HG02884 (cell line): ENCODE measurements around the gene TCTN1.

Experiments used
- ATAC-seq: cut with Tn5 transposase; IDR thresholded peaks from one replicate; pipeline ENCODE4 v1.9.1; 2021; ENCODE audit warnings: mild to moderate bottlenecking, moderate library complexity; ENCODE audit not compliant: unreplicated experiment

The TCTN1 gene

DNA sequence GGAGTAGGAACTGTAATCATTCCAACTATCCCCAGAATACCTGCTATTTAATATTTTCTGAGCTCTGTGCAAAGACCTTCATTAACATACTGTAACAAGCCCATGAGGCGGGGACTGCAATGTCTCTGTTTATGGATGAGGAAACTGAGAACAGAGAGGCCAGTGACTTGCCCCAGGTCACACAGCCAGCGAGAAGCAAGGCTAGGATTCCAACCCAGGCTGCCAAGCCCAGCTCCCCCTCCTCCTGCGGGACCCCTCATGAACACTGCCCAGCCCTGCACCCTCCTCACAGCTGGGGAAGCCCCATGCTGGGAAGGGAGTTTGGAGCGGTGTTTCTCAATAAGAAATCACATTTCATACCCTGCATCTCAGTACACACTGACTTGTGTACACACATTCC lies 64.1 kb downstream of the TCTN1 start:
- no peak for ATAC-seq

DNA sequence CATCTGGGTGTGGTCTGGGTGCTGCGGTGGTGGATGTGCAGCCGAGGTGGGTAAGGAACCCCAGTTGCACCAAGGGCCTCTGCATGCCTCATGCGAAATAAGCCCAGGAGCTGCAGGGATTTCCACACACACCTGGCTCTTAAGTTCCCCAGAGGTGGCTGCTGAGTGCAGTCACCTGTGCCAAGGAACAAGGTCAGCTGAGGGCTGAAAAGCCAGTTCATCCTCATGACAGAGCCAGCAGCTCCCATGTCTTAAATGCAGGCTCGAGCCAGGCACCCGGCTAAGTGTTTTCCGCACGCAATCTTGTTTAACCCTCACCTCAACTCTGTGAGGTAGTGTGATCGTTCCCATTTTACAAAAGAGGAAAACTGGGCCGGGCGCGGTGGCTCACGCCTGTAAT lies 65.3 kb downstream of the TCTN1 start:
- ATAC-seq = no peak

DNA sequence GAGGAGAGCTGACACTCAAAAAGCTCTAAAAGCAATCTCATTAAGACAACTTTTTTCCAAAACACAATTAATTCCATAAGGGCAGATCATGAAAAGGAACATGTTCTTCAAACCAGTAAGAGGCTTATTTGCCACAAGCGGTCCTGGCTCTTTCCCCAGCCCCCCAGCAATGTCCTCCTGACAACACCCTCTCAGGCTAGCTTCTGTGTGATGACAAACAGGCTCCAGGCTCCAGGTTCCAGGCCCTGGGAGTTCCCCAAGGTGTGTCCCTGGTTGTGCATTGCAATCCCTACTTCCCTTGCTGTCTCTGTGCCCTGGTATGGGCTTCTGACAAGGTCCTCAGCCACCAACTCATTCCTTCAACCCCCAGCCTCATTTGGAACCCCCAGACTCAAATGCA lies 66.1 kb downstream of the TCTN1 start:
- ATAC-seq = no peak

DNA sequence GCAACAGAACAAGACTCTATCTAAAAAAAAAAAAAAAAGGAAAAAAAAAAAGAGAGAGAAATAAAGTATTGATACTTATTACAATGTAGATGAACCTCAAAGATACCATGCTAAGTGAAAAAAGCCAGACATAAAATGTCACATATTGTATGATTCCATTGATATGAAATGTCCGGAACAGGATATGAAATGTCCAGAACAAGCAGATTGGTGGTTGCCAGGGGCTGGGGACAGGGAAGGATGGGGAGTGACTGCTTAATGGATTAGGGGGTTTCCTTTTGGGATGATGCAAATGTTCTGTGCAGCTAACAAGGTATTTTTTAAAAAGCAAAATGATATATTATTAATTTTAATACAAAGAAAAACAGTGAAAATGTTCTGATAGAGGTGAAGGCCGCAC lies 70.0 kb downstream of the TCTN1 start:
- ATAC-seq = no peak

DNA sequence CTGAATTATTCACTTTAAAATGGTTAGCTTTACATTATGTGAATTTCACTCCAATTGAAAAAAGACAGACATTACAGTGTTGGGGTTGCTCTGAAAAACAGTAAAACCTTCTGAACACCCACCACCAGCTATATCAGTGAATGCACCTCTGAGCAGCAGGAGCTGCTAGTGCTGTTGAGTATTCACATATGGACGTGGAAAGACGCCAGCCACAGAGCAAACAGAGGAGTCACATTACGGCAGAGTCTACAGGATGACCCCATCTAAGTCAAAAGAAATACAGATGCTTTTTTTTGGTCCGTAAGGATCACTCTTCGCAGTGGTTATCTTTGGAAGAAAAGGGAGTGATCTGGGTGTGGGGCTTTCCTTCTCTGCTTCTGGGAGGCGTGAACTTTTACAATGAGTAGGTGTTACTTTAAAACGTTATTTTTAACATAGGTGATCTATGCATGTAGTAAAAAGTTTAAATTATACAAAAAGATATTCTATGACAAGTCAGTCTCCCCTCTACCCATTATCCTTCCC lies 70.4 kb downstream of the TCTN1 start:
- ATAC-seq = no peak

DNA sequence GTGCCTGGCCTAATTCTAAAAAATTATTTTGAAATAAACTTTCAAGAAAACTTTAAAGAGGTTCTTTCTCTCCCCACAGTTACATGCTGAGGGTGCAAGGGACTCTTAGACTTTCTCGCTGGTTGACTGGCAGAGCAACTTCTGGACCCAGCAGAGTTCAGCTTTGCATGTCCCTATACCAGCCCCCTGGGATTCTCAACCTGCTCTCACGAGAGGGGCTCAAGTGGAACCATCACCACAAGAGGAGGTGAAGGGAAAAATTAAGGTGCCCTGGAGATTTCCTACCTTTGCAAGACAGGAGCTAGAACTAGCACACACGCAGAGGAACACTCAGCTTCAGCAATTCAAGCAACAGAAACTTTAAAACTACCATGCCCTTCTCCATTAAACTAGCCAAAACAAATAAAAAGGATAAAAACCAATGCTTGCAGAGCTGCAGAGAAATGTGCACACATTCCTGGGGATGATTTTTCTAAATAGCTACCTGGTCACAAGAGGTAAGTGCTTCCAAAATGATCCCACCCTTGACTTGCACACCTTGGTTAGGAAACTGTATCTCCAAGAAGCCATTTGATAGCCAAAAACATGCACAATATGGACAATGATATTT lies 72.5 kb downstream of the TCTN1 start:
- no peak for ATAC-seq

DNA sequence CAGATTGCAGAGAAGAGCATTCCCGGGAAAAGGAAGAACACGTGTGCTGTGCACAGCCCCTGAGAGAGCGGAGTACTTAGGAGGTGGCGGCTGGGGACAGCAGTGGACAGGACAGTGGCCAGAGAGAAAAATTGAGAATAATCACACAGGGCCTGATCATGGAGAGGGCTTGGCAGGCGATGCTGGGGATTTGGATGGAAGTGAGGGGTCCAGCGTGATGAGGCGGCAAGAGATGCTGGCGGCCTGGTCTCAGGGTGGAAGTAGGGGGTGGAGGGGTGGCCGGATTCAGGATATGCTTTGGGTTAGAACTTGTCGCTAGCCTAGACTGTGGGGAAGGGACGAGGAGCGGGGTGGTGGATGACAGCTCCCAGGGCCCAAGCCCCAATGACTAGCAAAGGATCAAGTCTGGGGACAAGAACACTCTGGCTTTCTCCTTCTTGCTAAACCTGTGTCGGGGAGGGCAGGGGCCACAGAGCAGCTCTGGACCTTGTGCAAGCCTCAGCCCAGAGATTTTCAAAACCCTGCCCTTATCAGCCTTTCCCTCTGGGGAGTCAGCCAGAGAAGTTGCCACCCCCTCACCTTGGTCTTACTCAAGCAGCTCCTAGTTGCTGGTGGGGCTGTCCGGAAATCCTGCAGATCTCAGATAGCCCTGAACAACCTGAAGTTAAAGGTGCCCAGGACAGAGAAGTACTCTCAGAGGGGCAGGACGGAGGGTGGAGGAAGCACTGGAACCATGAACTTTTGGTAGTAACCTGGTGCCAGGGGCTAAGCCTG lies 73.7 kb downstream of the TCTN1 start:
- ATAC-seq = no peak

DNA sequence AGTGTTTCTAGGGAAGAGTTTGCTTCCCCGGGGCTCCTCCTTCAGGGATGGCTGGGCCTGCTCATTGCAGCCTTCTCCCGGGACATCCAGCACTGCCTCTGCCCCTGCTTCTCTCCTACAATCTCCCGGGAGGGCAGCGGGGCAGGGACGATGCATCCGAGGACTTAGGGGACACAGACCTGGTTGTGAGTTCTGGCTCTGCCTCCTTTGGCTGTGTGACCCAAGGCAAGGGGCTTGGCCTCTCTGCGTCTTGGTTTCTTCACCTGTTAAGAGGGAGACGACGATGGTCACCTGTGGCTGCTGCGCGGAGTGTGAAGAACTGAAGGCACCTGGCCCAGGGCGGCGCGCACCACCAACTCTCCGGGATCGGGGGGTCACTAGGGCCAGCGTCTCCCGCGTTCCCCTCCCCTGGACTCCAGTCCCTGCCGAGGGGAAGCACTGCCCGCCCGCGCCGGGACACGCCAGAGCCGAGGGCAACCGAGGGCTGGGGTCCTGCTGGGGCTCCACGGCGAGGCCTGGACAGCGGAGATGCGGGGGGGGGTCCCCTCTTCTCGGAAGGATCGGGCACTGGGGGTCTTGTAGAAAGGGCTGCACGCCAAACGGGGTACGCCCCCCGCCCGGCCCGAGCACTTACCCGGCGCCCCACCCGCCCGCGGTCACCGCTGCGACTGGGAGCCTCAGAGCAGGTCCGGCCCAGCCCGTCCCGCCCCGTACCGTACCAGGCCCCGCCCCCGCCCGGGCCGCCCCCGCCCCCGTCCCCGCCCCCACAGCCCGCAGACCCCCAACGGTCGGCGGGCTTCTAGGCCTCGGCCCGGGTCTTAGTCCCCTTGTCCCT lies 74.7 kb downstream of the TCTN1 start, which contains the start of gene HVCN1:
HVCN1 (minus strand) TSS at position 670 of the 835 bp plus-strand sequence. CDS start 5,870 bp downstream, outside the sequence.
- no peak for ATAC-seq

DNA sequence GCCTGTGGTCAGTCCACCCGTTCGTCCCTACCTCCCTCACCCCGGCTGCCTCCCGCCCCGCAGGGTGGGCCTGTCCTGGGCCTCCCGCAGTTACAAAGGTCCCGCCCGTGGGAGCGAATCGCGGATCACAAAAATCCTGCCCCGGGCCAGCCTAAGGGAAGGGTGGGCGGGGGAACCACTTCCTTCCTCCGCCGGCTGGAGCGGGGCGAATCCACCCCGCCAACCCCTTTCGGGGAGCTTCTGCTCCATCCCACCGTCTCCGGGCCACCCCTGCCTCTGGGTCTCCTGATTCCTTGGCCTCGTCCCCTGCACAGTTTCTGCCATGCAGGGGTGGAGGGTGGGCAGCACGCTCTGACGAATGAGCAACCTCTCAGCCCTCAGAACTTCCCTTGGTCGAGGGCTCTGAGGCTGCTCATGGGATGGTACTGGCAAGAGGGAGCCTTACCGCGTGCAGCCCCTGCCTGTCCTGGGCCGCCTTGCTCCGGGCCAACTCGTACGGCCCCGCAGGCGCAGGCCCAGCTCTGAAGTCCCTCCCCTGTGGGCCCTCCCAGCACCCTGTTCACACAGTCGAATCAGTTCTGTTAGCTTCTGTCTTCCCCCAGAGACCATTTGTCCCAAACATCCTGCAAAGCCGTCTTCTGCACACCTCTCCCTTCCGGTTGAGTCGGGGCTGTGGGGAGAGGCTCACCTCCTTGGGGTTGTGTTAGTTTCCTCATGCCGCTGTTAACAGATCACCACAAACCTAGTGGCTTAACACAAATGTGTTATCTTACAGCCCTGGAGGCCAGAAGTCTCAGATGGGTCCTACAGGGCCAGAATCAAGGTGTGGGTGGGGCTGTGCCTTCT lies 75.6 kb downstream of the TCTN1 start:
- no peak for ATAC-seq

DNA sequence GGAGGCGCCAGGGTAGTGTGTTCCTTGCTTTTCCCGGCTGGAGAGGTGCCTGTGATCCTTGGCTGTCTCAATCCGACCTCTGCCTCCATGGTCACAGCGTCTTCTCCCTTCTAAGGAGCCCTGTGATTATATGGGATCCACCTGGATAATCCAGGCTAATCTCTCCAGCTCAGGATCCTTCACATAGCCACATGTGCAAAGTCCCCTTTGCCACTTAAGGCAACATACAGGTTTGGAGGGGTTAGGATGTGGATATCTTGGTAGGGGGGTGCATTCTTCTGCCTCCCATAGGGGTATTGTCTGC lies 76.2 kb downstream of the TCTN1 start:
- no peak for ATAC-seq

DNA sequence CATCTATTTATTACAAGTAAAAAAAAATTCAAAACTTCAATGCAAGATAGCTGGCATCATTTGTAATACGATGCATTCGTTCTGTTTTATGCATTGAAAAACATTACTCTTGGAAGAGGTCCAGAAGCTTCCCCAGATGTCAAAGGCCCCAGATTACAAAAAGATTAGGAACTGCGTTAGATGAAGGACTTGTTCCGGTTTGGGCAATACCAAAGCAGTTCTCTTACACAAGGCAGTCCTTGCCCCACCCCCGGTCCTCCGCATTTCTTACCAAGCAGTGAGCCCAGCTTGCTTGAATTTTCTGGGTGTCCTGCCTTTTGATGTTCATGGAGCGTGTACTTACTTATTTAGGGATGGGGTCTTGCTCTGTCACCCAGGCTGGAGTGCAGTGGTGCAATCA lies 79.8 kb downstream of the TCTN1 start:
- no peak for ATAC-seq

DNA sequence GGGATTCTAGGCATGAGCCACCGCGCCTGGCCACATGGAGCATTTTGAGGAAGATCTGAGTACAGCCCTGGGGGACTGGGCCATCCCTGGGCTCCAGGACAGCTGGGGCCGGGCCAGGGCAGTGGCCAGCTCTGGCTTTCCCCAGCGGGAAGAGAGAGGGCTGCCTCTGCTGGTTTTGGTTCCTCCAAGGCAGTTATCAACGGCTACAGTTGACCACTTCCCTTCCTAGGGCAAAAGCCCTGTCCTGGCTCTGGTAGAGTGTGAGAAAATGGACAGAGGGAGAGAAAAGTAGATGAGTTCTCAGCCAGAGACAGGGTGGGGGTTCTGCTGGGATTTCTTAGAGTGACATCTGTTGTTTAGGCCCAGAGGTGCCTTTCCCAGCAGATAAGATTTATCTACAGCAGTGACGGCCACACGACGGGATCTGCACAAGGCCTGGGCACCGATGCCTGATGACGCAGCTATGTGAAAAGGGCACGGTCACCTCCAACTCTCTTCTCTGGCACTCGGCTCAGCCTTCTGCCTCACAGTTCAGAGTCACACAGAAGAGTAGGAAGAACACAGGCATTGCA lies 80.5 kb downstream of the TCTN1 start:
- ATAC-seq = no peak

DNA sequence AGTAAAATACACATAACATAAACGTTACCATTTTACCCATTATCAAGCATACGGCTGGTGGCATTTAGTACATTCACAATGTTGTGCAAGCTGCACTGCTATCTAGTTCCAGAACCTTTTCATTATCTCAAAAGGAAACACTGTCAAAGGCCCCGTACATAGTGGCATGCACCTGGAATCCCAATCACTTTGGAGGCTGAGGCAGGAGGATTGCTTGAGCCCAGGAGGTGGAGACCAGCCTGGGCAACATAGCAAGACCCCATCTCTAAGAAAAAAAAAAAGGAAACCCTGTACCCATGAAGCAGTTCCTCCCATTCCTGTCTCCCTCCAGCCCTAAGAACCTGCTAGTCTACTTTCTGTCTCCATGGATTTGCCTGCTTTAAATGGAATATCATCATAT lies 82.4 kb downstream of the TCTN1 start:
- ATAC-seq = no peak

DNA sequence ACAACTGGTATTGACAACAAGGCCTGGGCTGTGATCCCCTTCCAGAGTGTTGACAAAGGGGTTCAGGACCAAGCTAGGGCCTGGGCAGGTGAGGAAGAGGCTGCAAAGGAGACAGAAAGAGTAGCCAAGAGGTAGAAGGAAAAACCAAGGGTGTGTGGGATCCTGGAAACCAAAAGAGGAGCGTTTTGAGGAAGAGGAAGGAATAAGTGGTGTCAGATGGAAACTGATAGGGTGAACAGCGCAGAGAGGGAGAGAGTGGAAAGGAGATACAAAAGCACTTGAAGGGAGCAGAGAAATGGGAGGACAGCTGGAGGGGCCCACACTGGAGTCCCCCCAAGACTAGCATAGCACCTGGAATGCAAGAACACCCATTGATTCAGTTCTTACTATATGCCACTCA lies 83.3 kb downstream of the TCTN1 start:
- no peak for ATAC-seq

DNA sequence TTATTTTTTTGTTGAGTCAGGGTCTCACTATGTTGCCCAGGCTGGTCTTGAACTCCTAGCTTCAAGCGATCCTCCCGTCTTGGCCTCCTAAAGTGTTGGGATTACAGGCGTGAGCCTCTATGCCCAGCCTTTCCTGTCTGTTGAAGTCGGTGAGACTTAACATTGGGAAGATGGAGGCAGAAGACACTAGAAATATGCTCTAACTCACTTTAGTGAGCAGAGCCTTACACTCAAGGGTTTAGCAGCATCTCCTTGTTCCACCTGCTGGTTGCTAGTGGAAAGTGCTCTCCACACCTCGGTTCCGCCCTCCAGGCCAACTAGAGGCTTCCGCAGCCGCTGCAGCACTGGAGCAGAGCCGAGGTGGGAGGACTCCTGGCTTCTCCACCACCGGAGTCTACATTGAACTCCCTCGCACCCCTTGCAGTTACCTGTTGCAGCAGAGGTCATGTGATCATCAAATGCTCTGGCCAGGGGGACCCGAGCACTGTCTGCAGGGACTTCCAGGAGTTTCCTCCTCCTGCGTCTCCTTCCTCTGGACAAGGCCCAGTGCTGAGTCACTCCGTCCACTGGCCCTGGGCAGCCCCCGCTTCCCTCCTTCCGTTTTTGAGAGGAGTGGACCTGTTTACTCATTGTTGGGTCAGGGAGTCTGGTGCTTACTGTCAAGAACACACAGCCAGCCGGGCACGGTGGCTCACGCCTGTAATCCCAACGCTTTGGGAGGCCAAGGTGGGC lies 84.4 kb downstream of the TCTN1 start:
- peak; percentile 84 for ATAC-seq
